Kidney glomerular epithelial cell (primary cell): ENCODE data around the gene NLN.
"Not testable (repeated sequence)": the region's sequence is repeated elsewhere in the genome, so short reads cannot be mapped to it uniquely, and the experiment has no call there.

ENCODE experiments used
- DNase-seq: peaks from one replicate; lab custom pipeline; 2025; lab: John Stamatoyannopoulos, UW

The NLN gene

GRCh38 chr5:65832152-65832551 is 110.1 kb downstream of the NLN start:
- DNase-seq = no peak

- DNase-seq = no peak
Observed at GRCh38 chr5:65832603-65833228, 110.7 kb downstream of the NLN start.

- no peak for DNase-seq
Observed at GRCh38 chr5:65833780-65834179, 111.8 kb downstream of the NLN start.

- DNase-seq = no peak
Observed at GRCh38 chr5:65834306-65834705, 112.3 kb downstream of the NLN start.

GRCh38 chr5:65835191-65835590 is 113.2 kb downstream of the NLN start:
- DNase-seq = no peak

- DNase-seq = peak; percentile 35
Observed at GRCh38 chr5:65837139-65837538, 115.1 kb downstream of the NLN start.

GRCh38 chr5:65839170-65839569 is 117.2 kb downstream of the NLN start:
- DNase-seq = not testable (repeated sequence)

- no peak for DNase-seq
Observed at GRCh38 chr5:65840071-65840470, 118.1 kb downstream of the NLN start.

GRCh38 chr5:65844763-65845162 is 122.8 kb downstream of the NLN start:
- DNase-seq = not testable (repeated sequence)

- DNase-seq = no peak
Observed at GRCh38 chr5:65846101-65846500, 124.1 kb downstream of the NLN start.

- DNase-seq = not testable (repeated sequence)
Observed at GRCh38 chr5:65847019-65847418, 125.0 kb downstream of the NLN start.

- DNase-seq = not testable (repeated sequence)
Observed at GRCh38 chr5:65849918-65850317, 127.9 kb downstream of the NLN start.

GRCh38 chr5:65854925-65855324 is 132.9 kb downstream of the NLN start:
- no peak for DNase-seq

GRCh38 chr5:65855766-65856315 is 133.8 kb downstream of the NLN start:
- no peak for DNase-seq

- DNase-seq = no peak
Observed at GRCh38 chr5:65856520-65856919, 134.5 kb downstream of the NLN start.

- no peak for DNase-seq
Observed at GRCh38 chr5:65858316-65858715, 136.3 kb downstream of the NLN start.

- peak; percentile 96 for DNase-seq
Observed at GRCh38 chr5:65861830-65862241, 139.8 kb downstream of the NLN start.

- peak; percentile 72 for DNase-seq
Observed at GRCh38 chr5:65862384-65862783, 140.4 kb downstream of the NLN start.

GRCh38 chr5:65863747-65864146 is 141.7 kb downstream of the NLN start:
- DNase-seq = no peak

GRCh38 chr5:65866837-65867521 is 145.0 kb downstream of the NLN start:
- no peak for DNase-seq

- DNase-seq = peak; percentile 66
Observed at GRCh38 chr5:65867542-65868195, 145.7 kb downstream of the NLN start.

- DNase-seq = no peak
Observed at GRCh38 chr5:65868509-65868908, 146.5 kb downstream of the NLN start.

GRCh38 chr5:65871182-65871581 is 149.2 kb downstream of the NLN start:
- DNase-seq = peak; percentile 66
